Endothelial cell of umbilical vein (primary cell): ENCODE results near the gene SH3RF1. TPM values are rescaled to one million over a fixed set of nuclear protein-coding genes. Genes with fewer than 3 reads are reported as not detected.
A peak's percentile ranks its signal among the peaks of the same experiment; 100 is the strongest.

Experiments used
- BruUV-seq: library from RNA; stranded (reverse); fragments of 400-500 nt; replicated peaks from 2 replicates; lab custom pipeline; 2021; lab: Mats Ljungman, UMichigan
- CTCF ChIA-PET: fragments of 300-600, 350-600 bp; sonication (Branson Sonifier 250); formaldehyde crosslinking; loops from one replicate; lab custom pipeline; 2021; ENCODE audit warnings: antibody characterized with exemption, inconsistent platforms; lab: Charles Lee
- POLR2A ChIA-PET: fragments of 300-600, 350-600 bp; sonication (Branson Sonifier 250); formaldehyde crosslinking; loops from one replicate; lab custom pipeline; 2021; ENCODE audit warnings: antibody characterized with exemption, inconsistent platforms; lab: Charles Lee
- DNase-seq: peaks from one replicate; pipeline ENCODE4 v3.0.0-alpha.2; 2011; ENCODE audit warnings: low read depth, low spot score
- FAIRE-seq: peaks from 2 replicates; lab custom pipeline; 2011; peaks lifted over from hg19 to GRCh38; lab: Jason Lieb, UNC
- H2AFZ ChIP-seq: 2 replicates; pipeline ENCODE4 v1.6.0; 2012; ENCODE audit warnings: low read depth, low read length, control low read depth, inconsistent platforms
- H3K27ac ChIP-seq: 2 replicates; pipeline ENCODE4 v1.5.1; 2011; ENCODE audit warnings: low read depth, mild to moderate bottlenecking, control low read depth, low read length, moderate library complexity; ENCODE audit not compliant: insufficient read depth
- H3K27me3 ChIP-seq, 2 experiments: 2 replicates each; pipeline versions ENCODE4 v1.6.0 to v1.6.1; 2011; ENCODE audit warnings: low read length in 2 of 2, mixed read lengths in 1 of 2; ENCODE audit not compliant: control insufficient read depth in 2 of 2, insufficient read depth in 2 of 2
- H3K36me3 ChIP-seq, 2 experiments: 2 replicates in 1 of 2; 3 replicates in 1 of 2; pipeline ENCODE4 v1.5.1; 2011; ENCODE audit warnings: low read length in 2 of 2, mild to moderate bottlenecking in 1 of 2, moderate library complexity in 1 of 2; ENCODE audit not compliant: control insufficient read depth in 2 of 2, insufficient read depth in 2 of 2; ENCODE audit errors: extremely low read depth in 1 of 2
- H3K4me1 ChIP-seq: 3 replicates; pipeline ENCODE4 v1.5.1; 2011; ENCODE audit warnings: mild to moderate bottlenecking, low read length; ENCODE audit not compliant: control insufficient read depth, insufficient read depth; ENCODE audit errors: extremely low read depth
- H3K4me2 ChIP-seq: 2 replicates; pipeline ENCODE4 v1.6.1; 2011; ENCODE audit warnings: low read length, control low read depth, mixed read lengths; ENCODE audit not compliant: insufficient read depth
- H3K4me3 ChIP-seq, 3 experiments: fragments of 200-600 bp in 1 of 3; sonication (generic), shearing (Covaris generic) in 1 of 3; replicated peaks in 1 of 3; 2 replicates each; pipeline ENCODE4 v1.5.1; 2011 to 2016; ENCODE audit warnings: control low read depth in 3 of 3, low read length in 3 of 3, mild to moderate bottlenecking in 2 of 3, inconsistent platforms in 1 of 3, low read depth in 1 of 3, moderate library complexity in 1 of 3; ENCODE audit not compliant: insufficient read depth in 1 of 3
- H3K79me2 ChIP-seq: 2 replicates; pipeline ENCODE4 v1.6.0; 2012; ENCODE audit warnings: low read length, inconsistent platforms; ENCODE audit not compliant: control insufficient read depth, insufficient read depth
- H3K9ac ChIP-seq: replicated peaks from 2 replicates; pipeline ENCODE3; 2011; ENCODE audit warnings: low read length, control low read depth; ENCODE audit not compliant: insufficient read depth; ENCODE audit errors: extremely low read depth
- H3K9me1 ChIP-seq: replicated peaks from 3 replicates; pipeline ENCODE4 v1.6.0; 2011; ENCODE audit warnings: mild to moderate bottlenecking, low read length; ENCODE audit not compliant: control insufficient read depth, insufficient read depth; ENCODE audit errors: extremely low read depth
- H3K9me3 ChIP-seq: replicated peaks from 2 replicates; pipeline ENCODE4 v1.5.1; 2012; ENCODE audit warnings: low read length, inconsistent platforms; ENCODE audit not compliant: control insufficient read depth, insufficient read depth
- H4K20me1 ChIP-seq: replicated peaks from 2 replicates; pipeline ENCODE3; 2011; ENCODE audit warnings: mild to moderate bottlenecking, low read length; ENCODE audit not compliant: control insufficient read depth, insufficient read depth; ENCODE audit errors: extremely low read depth
- EZH2 ChIP-seq: IDR thresholded peaks from 2 replicates; pipeline ENCODE4 v1.6.1; 2012; ENCODE audit warnings: borderline replicate concordance, low read depth, mild to moderate bottlenecking, moderate library complexity, low read length, inconsistent platforms; ENCODE audit not compliant: severe bottlenecking
- FOS ChIP-seq: IDR thresholded peaks from 2 replicates; pipeline ENCODE4 v1.6.1; 2011; ENCODE audit warnings: mild to moderate bottlenecking, low read length, moderate library complexity, borderline replicate concordance; ENCODE audit not compliant: insufficient read depth
- JUN ChIP-seq: IDR thresholded peaks from 2 replicates; pipeline ENCODE4 v1.6.1; 2011; ENCODE audit warnings: borderline replicate concordance, low read depth; ENCODE audit not compliant: insufficient read length, insufficient read depth
- MYC ChIP-seq: IDR thresholded peaks from one replicate; pipeline ENCODE4 v1.6.1; 2011; ENCODE audit warnings: mild to moderate bottlenecking, low read depth, low read length
- POLR2A ChIP-seq: IDR thresholded peaks from 2 replicates; pipeline ENCODE4 v1.6.1; 2012; ENCODE audit warnings: low read depth, mild to moderate bottlenecking, control low read depth, low read length
- POLR2AphosphoS5 ChIP-seq: IDR thresholded peaks from 2 replicates; pipeline ENCODE4 v1.6.1; 2012; ENCODE audit warnings: low read depth, mild to moderate bottlenecking, control low read depth, low read length, moderate library complexity; ENCODE audit not compliant: insufficient read depth
- dilution Hi-C: fragments of 300-500 bp; cut with MboI; formaldehyde crosslinking; loops from one replicate; pipeline ENCODE4 v1.15.0; 2019; ENCODE audit warnings: low sequenced_read_pairs; ENCODE audit not compliant: extremely low pct_ligation_motif_present
- intact Hi-C: fragments of 100-400 bp; cut with micrococcal nuclease; formaldehyde crosslinking; loops from one replicate; pipeline ENCODE4 v1.10.0; 2022
- polyA plus RNA-seq, 4 experiments: library from polyadenylated mRNA; depleted of rRNA in 3 of 4; stranded (reverse) in 3 of 4; unstranded in 1 of 4; fragments of >200 nt; gene quantifications; 2 replicates each; pipeline versions ENCODE4 v1.2.1 to v1.2.3, GENCODE V29; 2011 to 2012; ENCODE audit warnings: missing spikeins in 1 of 4
- total RNA-seq: library from RNA; stranded (reverse); gene quantifications from 2 replicates; pipeline ENCODE4 v1.2.3, GENCODE V29; 2021
- TF ChIP-seq, protein P1 (sequence below): IDR thresholded peaks from 2 replicates; pipeline ENCODE4 v1.6.1; 2011; ENCODE audit not compliant: insufficient read depth, insufficient read length
- TF ChIP-seq, protein P2 (sequence below), 2 donors: IDR thresholded peaks; 1 replicate in 1 of 2; 2 replicates in 1 of 2; pipeline ENCODE4 v1.5.1; 2011; ENCODE audit warnings: low read length in 2 of 2, mild to moderate bottlenecking in 2 of 2, moderate library complexity in 2 of 2, control low read depth in 1 of 2, inconsistent platforms in 1 of 2, low read depth in 1 of 2; ENCODE audit not compliant: insufficient read depth in 1 of 2; ENCODE audit errors: extremely low read depth in 1 of 2

SH3RF1 gene
- total and polyA plus RNA-seq, 2 donors (not counting 3 experiments of a cell fraction or from before 2014, with no cell fraction given): 16.2 to 24.9 TPM

DNA sequence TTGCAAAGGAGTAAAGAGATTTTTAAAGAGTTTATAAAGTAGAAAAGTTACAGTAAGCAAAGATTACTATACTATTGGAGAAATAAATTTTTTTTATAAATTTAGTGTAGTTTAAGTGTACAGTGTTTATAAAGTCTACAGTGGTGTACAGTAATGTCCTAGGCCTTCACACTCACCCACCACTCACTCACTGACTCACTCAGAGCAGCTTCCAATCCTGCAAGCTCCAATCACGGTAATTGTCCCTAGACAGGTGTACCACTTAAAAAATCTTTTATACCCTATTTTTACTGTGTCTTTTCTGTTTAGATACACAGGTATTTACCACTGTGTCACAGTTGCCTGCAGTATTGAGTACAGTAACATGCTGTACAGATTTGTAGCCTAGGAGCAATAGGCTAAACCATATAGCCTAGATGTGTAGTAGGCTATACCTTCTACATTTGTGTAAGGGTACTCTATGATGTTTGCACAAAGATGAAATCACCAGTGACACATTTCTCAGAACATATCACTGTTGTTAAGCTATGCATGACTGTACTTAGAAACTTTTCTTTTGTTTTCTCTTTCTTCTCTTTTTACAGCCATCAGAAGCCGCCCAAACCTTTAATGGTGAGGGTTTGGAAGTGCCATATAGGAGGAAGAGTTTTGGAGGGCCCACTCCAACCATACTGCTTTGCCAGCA, 11.8 kb upstream of the SH3RF1 start:
- no peak overlapping the region for H3K4me3 ChIP-seq
- no peak overlapping the region for H2AFZ ChIP-seq
- DNase-seq (no peak), FAIRE-seq (no peak)
- no peaks in the 10 kb centered on the region for H3K9me3 ChIP-seq
- no peaks in the 10 kb centered on the region for H4K20me1 ChIP-seq
- ChIA-PET POLR2A (no interaction called here), CTCF (interaction anchor here (0.8 kb wide), 1 partner anchor 9 kb away, joined by 4 read pairs; no protein-coding TSS in a partner anchor)
- H3K36me3 ChIP-seq: no peaks in the 10 kb centered on the region
- TF ChIP-seq, protein P1, sequence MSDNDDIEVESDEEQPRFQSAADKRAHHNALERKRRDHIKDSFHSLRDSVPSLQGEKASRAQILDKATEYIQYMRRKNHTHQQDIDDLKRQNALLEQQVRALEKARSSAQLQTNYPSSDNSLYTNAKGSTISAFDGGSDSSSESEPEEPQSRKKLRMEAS: no peak
- TF ChIP-seq MYC: no peak
- TF ChIP-seq, protein P2, sequence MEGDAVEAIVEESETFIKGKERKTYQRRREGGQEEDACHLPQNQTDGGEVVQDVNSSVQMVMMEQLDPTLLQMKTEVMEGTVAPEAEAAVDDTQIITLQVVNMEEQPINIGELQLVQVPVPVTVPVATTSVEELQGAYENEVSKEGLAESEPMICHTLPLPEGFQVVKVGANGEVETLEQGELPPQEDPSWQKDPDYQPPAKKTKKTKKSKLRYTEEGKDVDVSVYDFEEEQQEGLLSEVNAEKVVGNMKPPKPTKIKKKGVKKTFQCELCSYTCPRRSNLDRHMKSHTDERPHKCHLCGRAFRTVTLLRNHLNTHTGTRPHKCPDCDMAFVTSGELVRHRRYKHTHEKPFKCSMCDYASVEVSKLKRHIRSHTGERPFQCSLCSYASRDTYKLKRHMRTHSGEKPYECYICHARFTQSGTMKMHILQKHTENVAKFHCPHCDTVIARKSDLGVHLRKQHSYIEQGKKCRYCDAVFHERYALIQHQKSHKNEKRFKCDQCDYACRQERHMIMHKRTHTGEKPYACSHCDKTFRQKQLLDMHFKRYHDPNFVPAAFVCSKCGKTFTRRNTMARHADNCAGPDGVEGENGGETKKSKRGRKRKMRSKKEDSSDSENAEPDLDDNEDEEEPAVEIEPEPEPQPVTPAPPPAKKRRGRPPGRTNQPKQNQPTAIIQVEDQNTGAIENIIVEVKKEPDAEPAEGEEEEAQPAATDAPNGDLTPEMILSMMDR (IDR thresholded peaks at IDR 0.05; ENCODE audit: extremely low read depth in 1 of 2, insufficient read depth in 1 of 2, low read depth in 1 of 2, low read length in 2 of 2): no peak
- no peaks in the 10 kb centered on the region for H3K9me1 ChIP-seq
- no peaks in the 10 kb centered on the region for H3K27me3 ChIP-seq
- dilution Hi-C loops: no loop called here
- intact Hi-C loops: no loop called here
- H3K79me2 ChIP-seq: no peaks in the 10 kb centered on the region
- no peak overlapping the region for H3K9ac ChIP-seq
- no peak overlapping the region for H3K27ac ChIP-seq
- no TSS peak for BruUV-seq
- no peak overlapping the region for H3K4me2 ChIP-seq
- H3K4me1 ChIP-seq: no peaks in the 10 kb centered on the region

DNA sequence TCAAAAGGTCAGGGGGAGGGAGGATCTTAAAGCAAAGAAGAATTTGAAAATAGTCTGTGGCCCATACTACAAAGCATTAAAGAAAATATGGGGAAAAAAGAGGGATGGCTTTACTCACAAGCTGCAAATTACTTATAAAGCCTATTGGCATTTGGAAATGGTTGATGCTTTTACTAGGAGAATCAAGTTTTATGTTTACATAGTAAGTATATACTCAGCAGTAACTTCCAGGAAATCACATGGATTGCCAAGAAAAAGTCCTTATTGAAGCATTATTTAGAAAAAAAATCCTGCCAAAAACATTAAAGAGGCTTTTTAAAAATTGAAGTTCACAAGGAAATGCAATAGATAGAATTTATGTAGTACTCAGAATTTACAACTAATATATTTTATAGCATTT, 8.4 kb upstream of the SH3RF1 start:
- H3K27ac ChIP-seq: no peak overlapping the region
- no peaks in the 10 kb centered on the region for H3K9me3 ChIP-seq
- H3K4me3 ChIP-seq: no peak overlapping the region
- no TSS peak for BruUV-seq
- H3K4me2 ChIP-seq: no peak overlapping the region
- ChIA-PET CTCF (no interaction called here), POLR2A (no interaction called here)
- intact Hi-C loops (no loop called here), dilution Hi-C loops (no loop called here)
- FAIRE-seq (no peak), DNase-seq (peak; percentile 28)
- no peaks in the 10 kb centered on the region for H4K20me1 ChIP-seq
- H3K36me3 ChIP-seq: no peaks in the 10 kb centered on the region
- no peak overlapping the region for H2AFZ ChIP-seq
- H3K9ac ChIP-seq: no peak overlapping the region
- no peaks in the 10 kb centered on the region for H3K27me3 ChIP-seq
- TF ChIP-seq FOS (no peak), MYC (no peak), JUN (no peak), EZH2 (no peak), POLR2AphosphoS5 (no peak), POLR2A (no peak)
- TF ChIP-seq, protein P2 (IDR thresholded peaks at IDR 0.05; ENCODE audit: extremely low read depth in 1 of 2, insufficient read depth in 1 of 2, low read depth in 1 of 2, low read length in 2 of 2): no peak
- TF ChIP-seq, protein P1: no peak
- no peaks in the 10 kb centered on the region for H3K9me1 ChIP-seq
- no peaks in the 10 kb centered on the region for H3K4me1 ChIP-seq
- no peaks in the 10 kb centered on the region for H3K79me2 ChIP-seq
